Activated B cell treated with CpG ODN at 0.5 μM for 24 hours (primary cell): ENCODE results near the gene TP53TG5. TPM values are rescaled to one million over a fixed set of nuclear protein-coding genes. Genes with fewer than 3 reads are reported as not detected.

ENCODE experiments used
- ATAC-seq: fragments of 200-7000 bp; cut with Tn5 transposase; one replicate; pipeline ENCODE4 v1.10.0; 2021; ENCODE audit warnings: low read depth, mild to moderate bottlenecking, moderate library complexity
- CTCF ChIA-PET: fragments of 350-600 bp; sonication (Branson Sonifier 250); formaldehyde crosslinking; loops from one replicate; lab custom pipeline; 2021; ENCODE audit warnings: antibody characterized with exemption; lab: Charles Lee
- POLR2A ChIA-PET: fragments of 350-600 bp; sonication (Branson Sonifier 250); formaldehyde crosslinking; loops from one replicate; lab custom pipeline; 2021; ENCODE audit warnings: antibody characterized with exemption; lab: Charles Lee
- DNase-seq: peaks from one replicate; pipeline ENCODE4 v3.0.0; 2022
- H3K27ac Mint-ChIP-seq: one replicate; pipeline ENCODE4 v1.8.0; 2020; ENCODE audit warnings: mixed read lengths
- H3K27me3 Mint-ChIP-seq: one replicate; pipeline ENCODE4 v1.8.0; 2021; ENCODE audit warnings: mixed read lengths
- H3K36me3 Mint-ChIP-seq: one replicate; pipeline ENCODE4 v1.8.0; 2021; ENCODE audit warnings: low read depth, mixed read lengths
- H3K4me1 Mint-ChIP-seq: one replicate; pipeline ENCODE4 v1.8.0; 2021; ENCODE audit warnings: mixed read lengths
- H3K4me3 Mint-ChIP-seq: one replicate; pipeline ENCODE4 v1.8.0; 2020; ENCODE audit warnings: mild to moderate bottlenecking, mixed read lengths
- H3K9me3 Mint-ChIP-seq: one replicate; pipeline ENCODE4 v1.8.0; 2020; ENCODE audit warnings: mixed read lengths
- CTCF ChIP-seq: fragments of 200-600 bp; IDR thresholded peaks from one replicate; pipeline ENCODE4 v1.8.0; 2022; ENCODE audit warnings: antibody characterized with exemption, mild to moderate bottlenecking
- intact Hi-C: fragments of 100-400 bp; cut with micrococcal nuclease; formaldehyde crosslinking; loops from one replicate; pipeline ENCODE4 v1.15.1; 2024
- total RNA-seq: library from RNA; stranded (reverse); gene quantifications from 2 replicates; pipeline ENCODE4 v1.2.3, GENCODE V29; 2022

Gene TP53TG5
- total RNA-seq, 1 donor from 2014 or later: not detected

GRCh38 chr20:45423700-45424099, 45.6 kb upstream of the TP53TG5 start:
- CTCF ChIA-PET: interaction anchor here (0.6 kb wide), 1 partner anchor 61 kb away, joined by 3 read pairs; the partner anchor contains the start of gene SYS1
- TF ChIP-seq CTCF: no peak
- H3K36me3 Mint-ChIP-seq: peaks cover 92% of the 10 kb centered on the region
- no peaks in the 10 kb centered on the region for H3K9me3 Mint-ChIP-seq
- DNase-seq: no peak
- H3K27me3 Mint-ChIP-seq: no peaks in the 10 kb centered on the region
- peaks cover 17% of the 10 kb centered on the region for H3K4me1 Mint-ChIP-seq
- ATAC-seq: no peak
- H3K4me3 Mint-ChIP-seq: no peak overlapping the region
- H3K27ac Mint-ChIP-seq: no peak overlapping the region
- POLR2A ChIA-PET: no interaction called here
- intact Hi-C loops: no loop called here

- CTCF ChIA-PET: interaction anchor here (0.8 to 5.7 kb wide), 4 partner anchors 17 to 57 kb away, joined by 4 to 39 read pairs (median 13); partner anchors contain the start of gene SYS1
- H3K36me3 Mint-ChIP-seq: peaks cover 72% of the 10 kb centered on the region
- no peaks in the 10 kb centered on the region for H3K27me3 Mint-ChIP-seq
- peaks cover 50% of the 10 kb centered on the region for H3K4me1 Mint-ChIP-seq
- POLR2A ChIA-PET: interaction anchor here (1.2 to 2.4 kb wide), 2 partner anchors 11 to 57 kb away, joined by 3 to 7 read pairs; partner anchors contain the start of gene SYS1
- peak overlapping the region; percentile 87 for H3K27ac Mint-ChIP-seq
- intact Hi-C loops: no loop called here
- DNase-seq: no peak
- no peaks in the 10 kb centered on the region for H3K9me3 Mint-ChIP-seq
- no peak for TF ChIP-seq CTCF
- ATAC-seq: no peak
- H3K4me3 Mint-ChIP-seq: no peak overlapping the region
Measured at GRCh38 chr20:45420125-45420524, 42.0 kb upstream of the TP53TG5 start.

GRCh38 chr20:45419188-45420091, 41.3 kb upstream of the TP53TG5 start:
- no peaks in the 10 kb centered on the region for H3K9me3 Mint-ChIP-seq
- intact Hi-C loops: loop anchor here (5.0 kb wide), 1 partner anchor 452 kb away; the partner anchor contains the start of gene STK4
- no peaks in the 10 kb centered on the region for H3K27me3 Mint-ChIP-seq
- peak overlapping the region; percentile 87 for H3K27ac Mint-ChIP-seq
- ATAC-seq (peak; percentile 62), DNase-seq (no peak)
- CTCF ChIA-PET: interaction anchor here (0.8 to 5.7 kb wide), 4 partner anchors 17 to 57 kb away, joined by 4 to 39 read pairs (median 13); partner anchors contain the start of gene SYS1
- POLR2A ChIA-PET: interaction anchor here (0.6 to 2.4 kb wide), 5 partner anchors 12 to 56 kb away, joined by 3 to 7 read pairs (median 4); partner anchors contain the start of gene SYS1
- peaks cover 67% of the 10 kb centered on the region for H3K36me3 Mint-ChIP-seq
- peak overlapping the region; percentile 58 for H3K4me3 Mint-ChIP-seq
- peaks cover 55% of the 10 kb centered on the region for H3K4me1 Mint-ChIP-seq
- TF ChIP-seq CTCF: no peak

- intact Hi-C loops: loop anchor here (1.0 to 5.0 kb wide), 4 partner anchors 15 to 450 kb away; partner anchors contain the start of genes STK4 and SYS1
- ChIA-PET POLR2A (interaction anchor here (0.9 to 3.5 kb wide), 5 partner anchors 12 to 366 kb away, joined by 3 to 41 read pairs (median 4); partner anchors contain the start of gene SYS1), CTCF (interaction anchor here (1.9 to 5.7 kb wide), 2 partner anchors 20 to 54 kb away, joined by 12 to 39 read pairs; partner anchors contain the start of gene SYS1)
- H3K36me3 Mint-ChIP-seq: peaks cover 43% of the 10 kb centered on the region
- H3K4me3 Mint-ChIP-seq: peak overlapping the region; percentile 96
- ATAC-seq (no peak), DNase-seq (no peak)
- H3K9me3 Mint-ChIP-seq: no peaks in the 10 kb centered on the region
- TF ChIP-seq CTCF: no peak
- H3K27me3 Mint-ChIP-seq: no peaks in the 10 kb centered on the region
- peak overlapping the region; percentile 98 for H3K27ac Mint-ChIP-seq
- peaks cover 58% of the 10 kb centered on the region for H3K4me1 Mint-ChIP-seq
Measured at GRCh38 chr20:45416917-45417316, 38.8 kb upstream of the TP53TG5 start.
